Right lobe of liver (tissue), 6 donors: ENCODE measurements around the gene GRK4. TPM values are rescaled to one million over a fixed set of nuclear protein-coding genes. Genes with fewer than 3 reads are reported as not detected.

Experiments
- ATAC-seq, 4 donors: fragments of 200-7000 bp; cut with Tn5 transposase; one replicate each; pipeline ENCODE4 v1.9.1; 2020; ENCODE audit warnings: mild to moderate bottlenecking in 4 of 4, moderate library complexity in 4 of 4
- DNase-seq, 3 donors: peaks; one replicate each; pipeline ENCODE4 v3.0.0-alpha.2; 2020
- H3K27ac ChIP-seq, 3 donors: fragments of 200-600 bp; one replicate each; pipeline ENCODE4 v1.8.0; 2022
- H3K27me3 ChIP-seq, 2 donors: fragments of 200-600 bp; one replicate each; pipeline ENCODE4 v1.8.0; 2022
- H3K36me3 ChIP-seq, 4 donors: fragments of 200-600 bp; sonication (generic) in 1 of 4; one replicate each; pipeline versions ENCODE4 v1.5.1 to v1.8.0; 2017 to 2022; ENCODE audit warnings: control low read depth in 1 of 4
- H3K4me1 ChIP-seq, 4 donors: fragments of 200-600 bp; sonication (generic) in 1 of 4; one replicate each; pipeline versions ENCODE4 v1.5.1 to v1.8.0; 2017 to 2022; ENCODE audit warnings: control low read depth in 1 of 4
- H3K4me3 ChIP-seq, 3 donors: fragments of 200-600 bp; one replicate each; pipeline ENCODE4 v1.8.0; 2022
- H3K9me3 ChIP-seq, 4 donors: fragments of 200-600 bp; sonication (generic) in 1 of 4; one replicate each; pipeline versions ENCODE4 v1.5.1 to v1.8.0; 2017 to 2022; ENCODE audit warnings: control low read depth in 1 of 4
- POLR2A ChIP-seq: fragments of 450-650 bp; IDR thresholded peaks from one replicate; pipeline ENCODE4 v1.6.1; 2017; ENCODE audit warnings: antibody characterized with exemption, mild to moderate bottlenecking
- WGBS: methylation state at CpG from one replicate; pipeline ENCODE4 v1.1.6; 2018; ENCODE audit warnings: low coverage, low lambda C conversion rate; ENCODE audit not compliant: insufficient coverage; ENCODE audit errors: missing lambda C conversion rate; 5-methylcytosine and 5-hydroxymethylcytosine counted together
- intact Hi-C, 2 donors: fragments of 100-400 bp; cut with DNase I; formaldehyde crosslinking; loops; one replicate each; pipeline versions ENCODE4 v1.11.2 to v1.14.1; 2022
- total RNA-seq, 6 experiments: library from RNA; depleted of rRNA in 2 of 6; stranded (reverse); fragments of >200 nt in 2 of 6; fragmentation: NEBNext Ultra II Directional in 3 of 6; extraction: Animal tissue kit (Norgen Biotek cat#: 25700) in 3 of 6; gene quantifications; one replicate each; pipeline versions ENCODE4 v1.1.0 to v1.2.4, GENCODE V29; 2016 to 2023
- TF ChIP-seq, protein P1 (sequence below), 4 donors: fragments of 200-600 bp in 3 of 4; fragments of 450-650 bp in 1 of 4; IDR thresholded peaks; one replicate each; pipeline versions ENCODE4 v1.5.1 to v1.8.0; 2016 to 2022; ENCODE audit warnings: antibody characterized with exemption in 4 of 4, mild to moderate bottlenecking in 2 of 4
- donor health status: DM: no; HTN: yes; CAD: no.
- donor health status: DM: no; HTN: no; CAD: no.
- donor health status: DM: no; HTN: no; CAD: no.
- donor health status: DM: no; HTN: yes; CAD: no.
- donor health status: DM: no; HTN: yes; CAD: no.

The GRK4 gene
- total RNA-seq, 6 experiments from 2014 or later, result 1.0 to 4.3 (median 2.8) TPM

DNA sequence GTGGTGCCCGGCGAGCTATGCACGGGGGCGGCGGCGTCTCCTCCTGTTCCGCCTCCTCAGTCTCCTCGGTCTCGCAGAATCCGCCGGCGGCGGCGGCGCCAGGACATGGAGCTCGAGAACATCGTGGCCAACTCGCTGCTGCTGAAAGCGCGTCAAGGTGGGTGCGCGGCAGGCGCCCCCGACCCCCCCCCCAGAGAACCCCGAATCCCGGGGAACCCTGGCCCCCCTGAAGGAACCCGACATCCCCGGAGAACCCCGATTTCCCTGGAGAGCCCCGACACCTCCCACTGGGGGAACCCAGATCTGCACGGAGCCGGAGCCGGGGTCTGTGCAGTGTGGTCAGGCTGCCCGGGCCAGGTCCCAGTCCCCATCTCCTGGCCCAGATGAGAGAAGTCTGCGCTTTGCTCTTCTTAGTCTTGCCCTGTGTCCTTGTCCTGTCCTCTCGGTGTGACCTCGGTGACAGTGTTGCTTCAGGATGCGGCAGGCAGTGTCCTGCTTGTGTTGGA lies 648 bp downstream of the GRK4 start:
- Histone ChIP-seq H3K4me3 (peak overlapping the region; percentile 65 to 94 (median 88)), H3K36me3 (no peaks in the 10 kb centered on the region), H3K27ac (peak overlapping the region in 1 of 3 donors; percentile 65), H3K4me1 (peaks cover 0 to 18% (median 8%) of the 10 kb centered on the region in 4 donors), H3K9me3 (no peaks in the 10 kb centered on the region), H3K27me3 (no peaks in the 10 kb centered on the region)
- peak in 1 of 3 donors; percentile 62 for DNase-seq
- ATAC-seq, result peak in 3 of 4 donors; percentile 8 to 48 (median 22)
- 5% methylated on average over 4 of the region's 38 CpGs for WGBS
- intact Hi-C loops, result no loop called here
- TF ChIP-seq, protein P1, sequence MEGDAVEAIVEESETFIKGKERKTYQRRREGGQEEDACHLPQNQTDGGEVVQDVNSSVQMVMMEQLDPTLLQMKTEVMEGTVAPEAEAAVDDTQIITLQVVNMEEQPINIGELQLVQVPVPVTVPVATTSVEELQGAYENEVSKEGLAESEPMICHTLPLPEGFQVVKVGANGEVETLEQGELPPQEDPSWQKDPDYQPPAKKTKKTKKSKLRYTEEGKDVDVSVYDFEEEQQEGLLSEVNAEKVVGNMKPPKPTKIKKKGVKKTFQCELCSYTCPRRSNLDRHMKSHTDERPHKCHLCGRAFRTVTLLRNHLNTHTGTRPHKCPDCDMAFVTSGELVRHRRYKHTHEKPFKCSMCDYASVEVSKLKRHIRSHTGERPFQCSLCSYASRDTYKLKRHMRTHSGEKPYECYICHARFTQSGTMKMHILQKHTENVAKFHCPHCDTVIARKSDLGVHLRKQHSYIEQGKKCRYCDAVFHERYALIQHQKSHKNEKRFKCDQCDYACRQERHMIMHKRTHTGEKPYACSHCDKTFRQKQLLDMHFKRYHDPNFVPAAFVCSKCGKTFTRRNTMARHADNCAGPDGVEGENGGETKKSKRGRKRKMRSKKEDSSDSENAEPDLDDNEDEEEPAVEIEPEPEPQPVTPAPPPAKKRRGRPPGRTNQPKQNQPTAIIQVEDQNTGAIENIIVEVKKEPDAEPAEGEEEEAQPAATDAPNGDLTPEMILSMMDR (IDR thresholded peaks at IDR 0.05), result no peak
- TF ChIP-seq POLR2A, result no peak

DNA sequence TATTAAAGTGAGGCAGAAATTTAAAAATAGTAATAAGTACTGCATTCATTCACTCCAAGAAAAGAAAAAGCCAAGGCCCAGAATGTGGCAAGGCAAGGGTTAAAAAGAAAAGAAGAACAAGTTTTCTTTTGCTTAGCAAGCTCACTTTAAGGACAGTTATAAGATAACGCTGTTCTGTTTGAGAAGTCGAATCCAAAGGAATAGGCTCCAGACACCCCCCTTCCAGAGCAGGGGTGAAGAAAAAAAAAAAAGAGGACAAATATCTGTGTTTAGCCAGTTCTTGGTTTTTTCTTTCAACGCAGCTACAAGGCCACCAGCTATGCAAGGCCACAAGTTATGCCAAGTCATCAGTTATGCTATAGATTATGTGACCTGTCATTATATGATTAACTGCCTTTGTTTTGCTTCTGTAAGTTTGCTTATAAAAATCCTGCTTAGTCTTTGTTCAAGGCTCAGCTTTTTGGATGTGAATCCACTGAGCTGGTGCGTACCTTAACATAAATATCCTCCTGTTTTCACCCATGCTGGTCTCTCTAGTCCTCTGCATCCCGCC lies 1.4 kb downstream of the GRK4 start:
- no peaks in the 10 kb centered on the region for H3K36me3 ChIP-seq
- ATAC-seq, result no peak
- TF ChIP-seq, protein P1 (IDR thresholded peaks at IDR 0.05), result no peak
- no peak for TF ChIP-seq POLR2A
- no peak overlapping the region for H3K27ac ChIP-seq
- no peak overlapping the region for H3K4me3 ChIP-seq
- H3K9me3 ChIP-seq, result no peaks in the 10 kb centered on the region
- intact Hi-C loops, result no loop called here
- peaks cover 0 to 18% (median 8%) of the 10 kb centered on the region in 4 donors for H3K4me1 ChIP-seq
- H3K27me3 ChIP-seq, result no peaks in the 10 kb centered on the region
- DNase-seq, result no peak
- 76% methylated on average over 5 of the region's 5 CpGs for WGBS

DNA sequence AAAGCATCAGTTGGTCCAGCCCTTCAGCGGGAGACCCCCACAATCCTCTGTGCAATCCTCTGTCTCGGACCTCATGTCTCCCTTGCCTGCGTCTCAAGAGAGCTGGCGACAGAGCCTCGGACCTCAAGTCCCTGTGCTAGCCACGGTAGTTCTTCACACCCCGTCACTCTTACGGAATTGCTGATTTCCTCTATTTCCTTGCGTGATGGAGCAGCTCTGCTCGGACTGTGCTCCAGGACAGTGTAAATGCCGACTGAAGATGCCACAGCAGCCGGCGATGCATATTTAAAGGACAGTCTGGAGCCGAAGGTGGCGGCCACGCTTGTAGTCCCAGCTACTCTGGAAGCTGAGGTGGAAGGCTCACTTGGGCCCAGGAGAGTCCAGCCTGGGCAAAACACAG lies 1.9 kb downstream of the GRK4 start:
- intact Hi-C loops, result no loop called here
- DNase-seq (no peak), ATAC-seq (no peak)
- Histone ChIP-seq H3K4me3 (no peak overlapping the region), H3K9me3 (no peaks in the 10 kb centered on the region), H3K4me1 (peaks cover 0 to 18% (median 8%) of the 10 kb centered on the region in 4 donors), H3K36me3 (no peaks in the 10 kb centered on the region), H3K27me3 (no peaks in the 10 kb centered on the region), H3K27ac (no peak overlapping the region)
- 92% methylated on average over 14 of the region's 16 CpGs for WGBS
- no peak for TF ChIP-seq POLR2A
- TF ChIP-seq, protein P1 (IDR thresholded peaks at IDR 0.05), result no peak

DNA sequence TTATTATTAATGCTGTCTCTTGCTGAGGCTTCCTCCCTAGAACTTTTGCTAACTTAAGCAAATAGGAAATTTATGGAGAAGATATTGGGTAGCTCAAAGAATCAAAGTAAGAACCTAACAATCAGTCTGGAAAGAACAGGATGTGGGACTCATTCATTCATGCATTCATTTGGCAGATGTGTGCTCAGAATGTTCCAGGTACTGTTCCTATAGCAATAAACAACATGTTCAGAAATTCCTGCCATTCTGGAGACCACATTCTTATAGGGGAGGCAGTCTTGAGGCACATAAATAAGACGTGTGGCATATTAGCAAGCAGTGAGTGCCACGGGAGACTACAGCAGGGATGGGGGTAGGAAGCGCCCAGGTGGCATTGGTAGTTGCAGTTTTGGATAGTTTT lies 5.0 kb downstream of the GRK4 start:
- TF ChIP-seq, protein P1 (IDR thresholded peaks at IDR 0.05), result no peak
- TF ChIP-seq POLR2A, result no peak
- intact Hi-C loops, result no loop called here
- 76% methylated on average over 2 of the region's 3 CpGs for WGBS
- Histone ChIP-seq H3K9me3 (no peaks in the 10 kb centered on the region), H3K36me3 (no peaks in the 10 kb centered on the region), H3K4me1 (peaks cover 0 to 4% (median 0%) of the 10 kb centered on the region in 4 donors), H3K27me3 (no peaks in the 10 kb centered on the region), H3K27ac (no peak overlapping the region), H3K4me3 (no peak overlapping the region)
- no peak for DNase-seq
- no peak for ATAC-seq
